GM21576 (cell line): Measurements from ENCODE around the gene USP51.
"Not testable (repeated sequence)": the region's sequence is repeated elsewhere in the genome, so short reads cannot be mapped to it uniquely, and the experiment has no call there.

Source experiments
- ATAC-seq: cut with Tn5 transposase; IDR thresholded peaks from one replicate; pipeline ENCODE4 v1.9.1; 2021; ENCODE audit warnings: mild to moderate bottlenecking, moderate library complexity; ENCODE audit not compliant: unreplicated experiment

The USP51 gene

DNA sequence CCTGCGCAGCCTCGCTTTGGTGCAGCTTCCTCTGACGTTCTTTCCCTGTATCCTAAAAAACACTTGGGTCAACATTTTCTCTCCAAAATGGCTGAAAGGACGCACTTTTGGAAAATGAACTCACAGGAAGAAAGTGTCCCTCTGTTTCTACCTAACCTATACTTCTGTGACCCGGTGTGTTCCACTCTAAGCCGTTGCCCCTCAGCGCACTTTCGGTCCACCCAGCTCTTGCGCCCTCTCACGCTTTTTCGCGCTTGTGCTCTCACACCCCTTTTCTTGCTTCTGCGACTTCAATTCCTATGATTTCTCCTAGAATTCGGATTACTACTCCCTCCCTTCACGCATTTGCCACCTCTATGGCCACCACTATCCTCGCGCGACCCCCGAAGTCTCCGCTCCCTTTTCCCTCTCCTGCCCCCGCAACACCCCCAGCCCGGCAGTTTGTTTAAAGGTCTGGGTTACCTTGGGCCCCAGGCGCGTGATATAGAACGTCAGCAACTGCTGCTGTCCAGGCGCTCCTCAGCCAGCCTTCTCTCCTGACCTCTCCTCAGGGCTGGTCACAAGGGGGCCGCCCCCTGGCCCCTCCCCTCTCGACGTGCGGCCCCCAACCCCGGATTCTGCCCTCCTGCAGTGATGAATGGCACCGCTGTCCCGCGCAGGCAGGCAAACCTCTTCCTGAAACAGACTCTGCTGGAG, at the start of gene USP51:
TSS of gene USP51 (minus strand) at position 535 of the 696 bp plus-strand sequence. CDS start 909 bp downstream, outside the sequence.
- peak; percentile 42 for ATAC-seq

- no peak for ATAC-seq
These were observed 34.8 kb upstream of the USP51 start for GRCh38 chrX:55524487-55524886.

- no peak for ATAC-seq
These were observed 33.7 kb upstream of the USP51 start for GRCh38 chrX:55523356-55523755.

GRCh38 chrX:55522596-55523276, 33.1 kb upstream of the USP51 start:
- ATAC-seq = no peak

DNA sequence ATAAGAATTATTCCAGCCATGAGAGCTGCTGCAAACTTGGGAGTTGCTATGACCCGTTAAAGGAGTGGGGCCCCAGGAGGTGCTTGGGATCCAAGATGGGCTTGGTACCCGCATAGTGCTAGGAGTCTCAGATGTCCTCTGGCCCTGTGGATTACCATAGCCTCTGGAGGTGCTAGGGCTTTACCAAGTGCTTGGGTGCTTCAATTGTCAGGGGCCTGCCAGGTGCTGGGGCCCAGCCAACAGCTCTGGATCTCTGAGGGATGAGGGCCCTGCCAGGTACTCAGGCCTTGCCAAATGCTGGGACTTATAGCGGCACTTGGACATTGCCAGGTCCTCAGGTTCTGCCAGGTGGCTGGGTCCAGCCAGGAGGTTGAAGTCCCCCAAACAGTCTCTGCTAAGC, 32.0 kb upstream of the USP51 start:
- no peak for ATAC-seq

GRCh38 chrX:55516794-55517481, 27.3 kb upstream of the USP51 start:
- not testable (repeated sequence) for ATAC-seq

- not testable (repeated sequence) for ATAC-seq
These were observed 23.5 kb upstream of the USP51 start for GRCh38 chrX:55513045-55513737.

DNA sequence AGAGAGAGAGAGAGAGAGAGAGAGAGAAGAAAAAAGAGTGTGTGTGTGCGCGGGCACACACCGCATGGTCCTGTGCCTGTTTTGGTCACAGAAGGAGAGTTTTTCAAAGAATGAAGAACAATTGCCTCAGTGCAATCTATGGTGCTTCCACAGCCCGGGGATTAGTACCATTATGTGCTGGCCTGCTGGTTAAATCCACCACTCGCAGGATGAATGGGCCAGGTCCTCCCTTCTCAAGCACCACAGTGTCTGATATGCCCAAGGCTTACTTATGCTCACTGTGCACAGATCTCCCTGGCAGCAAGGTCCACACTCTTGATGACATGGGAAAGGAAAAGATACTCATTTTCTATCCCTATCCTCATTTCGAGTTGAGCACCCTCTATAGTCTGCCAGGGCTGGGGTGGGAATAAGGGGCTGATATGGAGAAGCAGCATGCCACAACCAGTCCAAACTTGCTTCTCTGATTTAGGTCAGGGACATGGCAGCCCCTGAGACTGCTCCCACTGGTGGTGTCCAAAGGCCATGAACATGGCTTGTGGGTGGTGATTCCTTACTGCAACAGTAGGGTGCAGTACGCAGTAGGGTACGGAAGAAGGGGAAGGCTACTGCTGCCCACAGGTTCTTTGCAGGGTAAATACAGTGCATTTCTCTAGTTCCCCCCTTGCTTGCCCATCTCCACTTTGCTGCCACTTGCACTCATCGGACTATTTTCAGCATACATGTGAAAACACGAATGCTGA, 18.9 kb upstream of the USP51 start:
- not testable (repeated sequence) for ATAC-seq

- not testable (repeated sequence) for ATAC-seq
These were observed 18.1 kb upstream of the USP51 start for GRCh38 chrX:55507699-55508098.

DNA sequence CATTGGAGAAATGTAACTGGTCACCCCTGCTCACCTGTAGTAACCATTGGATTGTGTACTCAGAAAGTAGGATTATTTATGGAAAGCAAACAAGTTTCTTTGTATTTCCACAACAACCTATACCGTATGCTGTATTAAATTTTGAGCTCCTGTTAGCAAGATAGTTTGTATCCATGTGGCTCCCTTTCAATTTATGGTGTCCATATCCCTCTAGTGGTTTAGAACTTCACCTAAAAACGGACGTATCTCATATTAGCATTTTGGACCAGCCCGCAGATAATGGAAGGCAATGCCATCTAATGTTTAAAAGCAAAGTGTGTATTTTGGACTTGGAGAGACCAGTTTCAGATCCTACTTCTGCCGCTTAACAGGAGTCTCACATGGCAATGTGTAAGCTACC, 17.4 kb upstream of the USP51 start:
- ATAC-seq = not testable (repeated sequence)

- no peak for ATAC-seq
These were observed 1.3 kb upstream of the USP51 start for GRCh38 chrX:55490974-55491373.

- ATAC-seq = no peak
These were observed 473 bp upstream of the USP51 start for GRCh38 chrX:55490121-55490520.

DNA sequence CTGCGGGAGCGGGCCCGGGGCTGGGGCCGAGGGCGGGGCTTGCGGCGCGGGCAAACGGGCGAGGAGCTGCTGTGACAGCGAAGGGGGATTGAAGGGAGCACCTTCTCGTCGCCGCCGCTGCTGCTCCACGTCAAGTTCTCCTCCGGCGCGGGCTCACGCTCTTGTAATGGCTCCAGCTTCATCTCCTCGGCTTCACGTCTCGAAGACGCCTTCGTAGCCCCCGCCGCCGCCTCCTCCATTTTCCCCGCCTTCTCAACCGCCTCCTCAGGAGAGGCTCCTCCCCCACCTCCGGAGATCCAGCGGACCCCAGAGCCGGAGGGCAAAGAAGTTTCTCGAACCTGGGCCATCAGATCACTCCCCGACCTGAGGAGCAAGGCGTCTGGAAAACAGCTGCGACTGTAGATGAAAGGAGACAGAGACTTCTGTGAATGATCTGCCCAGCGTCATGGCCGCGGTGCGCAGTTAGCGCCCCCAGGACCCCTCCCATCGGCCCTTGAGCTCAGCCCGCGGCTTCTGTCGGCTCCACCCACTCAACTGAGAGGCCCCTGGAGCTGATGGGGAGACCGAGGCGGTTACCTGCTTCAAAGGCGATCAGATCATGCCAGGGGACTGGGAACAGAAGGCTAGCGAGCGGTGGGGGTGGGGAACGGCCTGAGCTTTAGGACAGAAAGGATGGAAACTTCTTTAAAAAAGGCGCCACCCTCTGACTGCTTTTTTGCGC, 895 bp downstream of the USP51 start:
- peak; percentile 56 for ATAC-seq

DNA sequence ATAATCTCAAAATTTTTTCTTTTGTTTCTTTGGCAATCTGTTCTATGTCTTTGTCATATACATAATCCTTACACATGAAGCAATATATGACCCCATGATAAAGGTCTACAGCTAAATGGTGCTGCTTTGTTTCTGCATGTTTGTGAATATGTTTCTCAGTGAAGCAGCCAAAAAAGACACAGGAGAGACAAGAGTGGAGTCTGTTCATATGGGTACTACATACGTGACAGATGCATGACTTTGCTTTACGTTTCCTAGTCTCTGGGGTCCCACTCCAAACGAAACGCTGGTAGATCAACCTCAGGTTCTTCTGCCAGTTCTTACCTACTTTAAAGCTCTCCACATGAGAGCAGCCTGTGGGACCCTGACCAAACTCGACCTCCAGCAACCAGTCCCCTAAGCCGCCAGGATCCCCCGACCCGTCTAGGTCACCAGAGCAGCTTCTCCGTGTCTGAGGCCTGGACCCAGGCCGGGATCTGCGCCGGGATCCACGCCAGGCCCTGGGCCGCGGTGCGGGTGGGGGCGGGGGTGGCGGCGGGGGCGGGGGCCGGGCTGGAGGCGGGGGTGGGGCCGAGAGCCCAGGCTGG, 1.5 kb downstream of the USP51 start:
- peak; percentile 2 for ATAC-seq

DNA sequence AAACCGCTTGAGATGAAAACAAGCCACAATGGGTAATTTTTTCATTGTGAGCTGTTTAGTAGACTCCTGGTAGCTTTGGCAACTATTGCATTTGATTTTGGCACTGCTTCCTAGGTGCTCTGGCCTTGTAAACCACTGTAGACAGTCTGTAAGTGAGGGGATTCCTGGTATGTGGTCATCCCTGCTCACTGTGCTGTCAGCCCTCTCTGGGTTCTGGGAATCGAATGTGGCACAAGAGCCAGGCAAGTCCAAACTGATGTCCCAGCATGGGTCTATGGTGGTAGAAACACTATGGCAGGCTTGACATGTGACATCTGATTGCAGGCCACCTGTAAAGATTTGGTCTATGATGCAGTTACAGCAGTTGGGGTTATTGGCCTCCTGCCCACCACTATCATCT, 2.5 kb downstream of the USP51 start:
- ATAC-seq = no peak

- ATAC-seq = no peak
These were observed 2.9 kb downstream of the USP51 start for GRCh38 chrX:55486736-55487135.

GRCh38 chrX:55484948-55485347, 4.7 kb downstream of the USP51 start:
- no peak for ATAC-seq

- ATAC-seq = no peak
These were observed 9.1 kb downstream of the USP51 start for GRCh38 chrX:55480390-55481062.

- not testable (repeated sequence) for ATAC-seq
These were observed 9.7 kb downstream of the USP51 start for GRCh38 chrX:55479956-55480355.
